GM18870 (cell line): ENCODE results near the gene TMEM253.

ENCODE experiments used
- ATAC-seq: cut with Tn5 transposase; IDR thresholded peaks from one replicate; pipeline ENCODE4 v1.9.1; 2021; ENCODE audit warnings: moderate library complexity; ENCODE audit not compliant: unreplicated experiment

TMEM253 gene

DNA sequence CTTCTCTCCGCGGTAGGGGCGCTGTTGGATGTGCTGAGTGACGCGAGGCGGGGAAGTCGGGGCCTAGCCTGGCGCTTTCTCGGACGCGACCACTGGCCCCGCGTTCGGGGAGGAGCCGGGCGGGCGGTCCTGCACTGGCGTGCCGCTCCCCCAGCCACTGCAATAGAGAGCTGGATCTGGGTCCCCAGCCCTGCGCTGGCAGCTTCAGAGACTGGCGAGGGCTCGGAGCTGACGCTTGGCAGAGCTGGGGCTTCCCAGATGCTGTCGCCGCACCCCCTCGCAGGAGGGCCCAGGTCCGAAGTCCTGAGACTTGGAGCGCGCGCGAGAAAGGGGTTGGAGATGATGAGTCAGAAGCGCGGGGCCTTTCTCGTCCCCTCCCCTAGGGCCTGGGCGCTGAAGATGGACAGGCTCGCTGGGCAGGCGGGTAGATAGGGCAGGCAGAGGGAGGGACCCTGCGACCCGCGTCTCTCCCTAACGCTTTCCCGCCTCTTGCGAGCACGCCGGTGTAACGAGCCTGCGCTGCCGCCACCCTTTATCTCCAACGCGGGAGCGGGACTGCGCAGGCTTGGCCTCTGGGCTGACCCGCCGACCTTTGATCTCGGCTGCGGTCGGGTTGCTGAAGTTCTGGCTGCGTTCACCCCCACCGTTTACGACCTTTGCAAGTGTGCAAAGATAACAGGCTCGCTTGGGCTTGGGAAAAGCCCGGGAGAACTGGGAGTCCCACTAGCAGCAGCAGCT, 3.0 kb downstream of the TMEM253 start:
- ATAC-seq, result peak; percentile 86

DNA sequence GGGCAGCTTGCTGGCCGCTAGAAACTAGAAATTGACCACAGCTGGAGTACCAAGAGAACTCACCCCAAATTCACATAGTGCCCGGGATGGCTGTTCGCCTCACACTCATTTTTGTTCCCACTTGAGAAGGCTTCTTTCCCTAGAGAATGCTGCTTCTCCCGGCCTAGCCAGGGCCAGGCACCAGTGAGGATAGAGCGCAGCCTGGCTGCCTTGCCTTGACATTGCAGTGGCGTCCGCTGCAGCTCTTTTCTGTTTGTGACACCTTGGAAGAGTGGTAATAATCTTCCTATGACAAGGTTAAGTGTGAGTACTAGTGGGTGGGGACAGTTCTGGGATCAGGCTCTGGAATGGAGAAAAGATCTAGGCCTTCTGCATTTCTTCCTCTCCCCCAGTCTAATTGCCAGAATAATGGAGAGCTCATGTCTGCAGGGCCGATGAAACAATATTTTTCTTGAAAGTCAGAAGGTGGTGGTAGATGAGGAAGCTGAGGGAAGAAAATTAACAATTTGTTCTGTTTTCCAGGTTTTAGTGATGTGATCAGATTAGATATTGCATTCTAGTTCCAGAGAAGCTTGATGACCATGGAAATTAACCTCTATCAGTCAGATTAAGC, 3.7 kb downstream of the TMEM253 start:
- ATAC-seq, result peak; percentile 21

- no peak for ATAC-seq
Observed at GRCh38 chr14:21105095-21105494, 4.2 kb downstream of the TMEM253 start.

DNA sequence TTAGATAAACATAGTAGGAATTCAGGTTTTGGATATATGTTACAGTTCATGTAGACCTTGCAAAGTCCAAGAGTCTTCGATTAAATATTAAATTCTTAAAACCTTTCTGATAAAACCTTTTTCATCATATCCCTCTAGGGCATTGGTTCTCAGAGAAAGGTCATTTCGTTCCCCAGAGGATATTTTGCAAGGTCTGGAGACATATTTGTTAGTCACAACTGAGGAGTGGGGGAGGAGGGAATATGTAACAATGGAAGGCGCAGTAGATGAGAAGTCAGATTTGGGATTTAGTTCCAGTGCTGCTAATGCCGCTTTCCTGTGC, 5.3 kb downstream of the TMEM253 start:
- ATAC-seq, result no peak

DNA sequence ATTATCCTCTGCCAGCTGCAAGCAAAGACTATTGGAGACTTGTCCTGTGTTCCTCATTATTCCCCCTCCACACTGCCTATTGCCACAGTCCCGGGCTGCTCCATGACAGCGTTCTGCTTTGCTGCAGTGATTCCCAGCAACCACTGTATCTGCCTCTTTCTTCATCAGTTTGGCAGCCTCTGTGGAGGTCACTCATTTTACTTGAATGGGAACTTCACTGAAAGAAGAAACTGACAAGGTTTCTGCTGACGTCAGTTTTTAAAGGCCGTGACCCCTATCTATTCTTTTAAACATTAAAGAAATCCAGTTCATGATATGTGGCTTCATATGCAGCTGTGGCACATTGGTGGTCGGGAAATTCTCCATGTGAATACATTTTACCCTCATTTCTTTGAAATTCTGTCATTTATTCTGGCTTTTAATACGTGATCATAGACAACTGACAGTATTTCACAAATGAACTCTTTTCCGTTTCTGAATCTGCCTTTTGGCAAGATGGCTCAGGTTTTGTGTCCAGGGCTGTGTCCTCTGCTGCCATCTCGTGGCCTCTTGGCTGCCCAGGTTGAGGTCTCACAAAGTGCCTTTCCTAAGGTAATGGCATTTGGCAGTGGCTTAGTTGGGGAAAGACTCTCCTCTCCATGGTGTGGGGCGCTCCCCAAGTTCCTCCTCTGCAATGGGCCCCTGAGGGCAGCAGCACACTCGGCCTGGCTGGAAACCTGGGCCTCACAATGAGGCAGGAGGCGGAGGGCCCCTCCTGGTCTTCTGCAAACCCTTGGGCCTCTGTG, 5.8 kb downstream of the TMEM253 start:
- ATAC-seq, result no peak

GRCh38 chr14:21107283-21107800, 6.5 kb downstream of the TMEM253 start:
- ATAC-seq, result no peak

GRCh38 chr14:21108791-21109190, 7.9 kb downstream of the TMEM253 start:
- ATAC-seq, result no peak

DNA sequence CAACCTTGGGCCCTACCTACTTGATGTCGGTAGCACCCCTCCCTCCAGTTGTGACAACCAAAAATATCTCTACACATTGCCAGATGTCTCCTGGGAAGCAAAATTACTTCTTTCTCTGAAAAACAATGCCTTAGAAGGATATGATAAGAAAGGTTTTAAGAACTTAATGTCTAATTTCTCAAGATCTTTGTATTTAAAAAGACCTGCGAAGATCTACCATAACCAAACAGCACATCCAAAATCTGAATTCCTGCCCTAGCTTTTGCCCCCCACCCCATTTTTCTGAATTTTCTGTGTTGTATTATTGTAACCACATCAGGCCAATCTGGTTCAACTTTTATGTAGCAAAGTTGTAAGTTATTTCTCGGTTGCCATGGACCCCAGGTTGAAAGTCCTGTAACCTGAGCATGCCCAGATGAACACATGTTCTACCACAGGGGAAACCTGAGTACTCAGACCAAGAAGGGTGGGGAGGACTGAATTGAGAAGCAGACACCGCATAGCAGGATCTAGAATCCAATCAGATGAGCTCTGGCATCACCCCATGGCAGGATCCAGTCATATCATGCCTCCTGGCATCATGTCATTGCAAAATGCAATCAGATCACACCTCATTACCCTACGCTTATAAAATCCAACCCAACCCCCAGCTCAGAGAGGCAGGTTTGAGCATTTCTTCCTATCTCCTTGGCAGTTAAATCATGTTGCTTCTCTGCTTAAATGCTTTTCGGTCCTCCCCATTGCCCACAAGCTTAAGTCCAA, 8.7 kb downstream of the TMEM253 start:
- ATAC-seq, result peak; percentile 73

DNA sequence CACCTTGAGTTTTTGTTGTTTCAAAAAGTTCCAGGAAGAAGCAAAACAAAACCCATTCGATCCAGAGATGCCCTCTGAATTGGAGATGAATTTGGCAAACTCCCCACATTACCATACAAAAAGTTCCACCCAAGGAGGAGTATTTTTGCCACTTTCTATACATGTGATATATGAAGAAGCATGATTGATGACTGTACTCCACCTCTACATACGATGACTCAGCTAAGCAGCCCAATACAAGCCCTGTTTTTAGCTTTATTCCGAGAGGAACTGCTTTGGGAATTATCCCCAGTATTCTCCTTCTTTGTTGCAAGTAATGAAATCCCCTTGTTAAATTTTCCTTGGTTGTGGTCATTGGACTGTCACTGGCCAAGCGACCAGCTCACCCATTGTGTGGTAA, 11.4 kb downstream of the TMEM253 start:
- no peak for ATAC-seq

GRCh38 chr14:21113369-21113768, 12.5 kb downstream of the TMEM253 start:
- no peak for ATAC-seq

- ATAC-seq, result no peak
Observed at GRCh38 chr14:21118933-21119332, 18.1 kb downstream of the TMEM253 start.

- no peak for ATAC-seq
Observed at GRCh38 chr14:21120686-21121085, 19.8 kb downstream of the TMEM253 start.

DNA sequence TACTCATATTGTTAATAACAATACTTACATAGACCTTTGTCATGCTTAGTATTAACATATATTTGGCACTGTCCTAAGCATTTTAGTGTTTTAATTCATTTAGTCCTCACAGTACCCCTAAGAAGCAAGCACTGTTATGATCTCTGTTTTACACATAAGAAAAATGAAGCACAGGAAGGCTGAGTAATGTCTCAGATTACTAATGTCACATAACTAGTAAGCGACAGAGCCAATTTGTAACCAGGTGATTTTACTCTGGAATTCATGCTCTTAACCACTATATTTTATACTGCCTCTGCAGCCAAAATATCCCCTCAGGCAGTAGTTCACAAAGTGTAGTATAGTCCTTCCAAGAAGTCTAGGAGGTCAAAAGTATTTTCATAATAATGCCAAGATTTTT, 20.3 kb downstream of the TMEM253 start:
- no peak for ATAC-seq

DNA sequence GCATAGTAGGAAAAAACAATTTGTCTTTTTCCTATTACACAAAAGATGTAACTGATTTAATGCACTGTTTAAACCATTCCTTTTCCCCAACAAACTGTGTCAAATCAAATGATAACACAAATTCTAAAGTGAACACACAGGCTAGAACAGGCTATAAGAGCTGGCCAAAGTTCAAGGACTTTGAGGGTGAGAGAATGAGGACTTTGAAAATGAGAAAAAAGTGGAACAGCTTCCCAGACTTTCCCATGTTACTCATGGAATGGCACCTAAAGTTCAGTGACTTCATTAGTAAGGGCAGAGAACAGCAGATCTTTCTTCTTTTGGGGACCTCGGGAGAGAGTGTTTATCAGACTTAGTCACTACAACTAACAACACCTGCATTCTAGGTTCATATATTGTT, 22.6 kb downstream of the TMEM253 start:
- ATAC-seq, result no peak

DNA sequence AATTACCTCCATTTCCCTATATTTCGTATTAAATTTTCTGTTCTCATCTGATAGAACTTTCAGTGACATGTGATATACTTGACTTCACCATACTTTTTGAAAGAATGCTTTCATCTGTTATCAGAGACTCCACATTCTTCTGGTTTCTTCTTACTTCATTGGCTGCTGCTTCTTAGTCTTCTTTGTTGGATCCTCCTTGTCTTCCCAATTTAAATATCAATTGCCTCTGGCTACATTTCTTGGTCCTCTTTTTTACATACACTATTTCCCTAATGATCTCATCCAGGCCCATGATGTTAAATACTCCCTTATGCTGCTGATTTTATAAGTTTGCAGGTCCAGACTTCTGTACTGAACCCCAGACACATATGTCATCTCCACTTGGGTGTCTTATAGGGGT, 33.0 kb downstream of the TMEM253 start:
- no peak for ATAC-seq

DNA sequence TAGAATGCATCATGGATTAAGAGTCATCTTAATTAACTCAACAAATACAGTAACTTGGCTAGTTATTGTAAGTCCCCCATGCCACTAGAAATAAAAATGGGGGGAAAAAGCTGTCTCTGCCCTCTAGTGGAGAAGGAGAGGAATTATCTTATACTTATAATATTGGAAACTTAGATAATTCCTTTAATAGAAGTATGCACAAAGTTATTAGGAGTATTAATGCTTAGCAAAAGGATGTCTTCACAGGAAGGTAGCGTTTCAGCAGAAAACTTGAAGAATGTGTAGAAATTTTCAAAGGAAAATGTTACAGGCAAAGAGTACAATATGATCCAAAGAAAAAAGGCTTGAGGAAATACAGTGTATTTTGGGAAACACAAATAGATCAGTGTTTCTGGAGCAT, 35.2 kb downstream of the TMEM253 start:
- ATAC-seq, result no peak

DNA sequence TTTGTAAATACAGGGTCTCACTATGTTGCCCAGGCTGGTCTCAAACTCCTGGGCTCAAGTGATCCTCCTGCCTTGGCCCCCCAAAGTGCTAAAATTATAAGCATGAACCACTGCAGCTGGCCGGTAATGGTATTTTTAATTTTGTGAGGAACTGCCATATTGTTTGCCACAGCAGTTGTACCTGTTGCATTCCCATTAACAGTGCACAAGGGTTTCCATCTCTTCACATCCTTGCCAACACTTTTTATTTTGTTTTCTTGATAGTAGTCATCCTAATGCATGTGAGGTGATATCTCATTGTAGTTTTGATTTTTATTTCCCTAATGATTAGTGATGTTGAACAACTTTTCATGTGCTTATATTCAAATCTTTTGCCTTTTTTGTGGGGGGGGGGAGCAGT, 41.5 kb downstream of the TMEM253 start:
- no peak for ATAC-seq

DNA sequence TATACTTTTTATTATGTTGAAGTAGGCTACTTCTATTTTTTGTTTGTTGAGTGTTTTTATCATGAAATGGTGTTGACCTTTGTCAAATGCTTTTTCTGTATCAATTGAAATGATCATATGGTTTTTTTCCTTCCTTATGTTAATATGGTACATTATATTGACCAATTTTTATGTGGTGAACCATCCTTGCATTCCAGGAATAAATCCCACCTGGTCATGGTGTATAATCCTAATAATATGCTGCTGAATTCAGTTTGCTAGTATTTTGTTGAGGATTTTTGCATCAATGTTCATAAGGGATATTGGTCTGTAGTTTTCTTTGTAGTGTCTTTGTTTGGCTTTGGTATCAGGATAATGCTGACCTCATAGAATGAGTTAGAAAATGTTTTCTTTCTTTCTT, 44.6 kb downstream of the TMEM253 start:
- ATAC-seq, result no peak

DNA sequence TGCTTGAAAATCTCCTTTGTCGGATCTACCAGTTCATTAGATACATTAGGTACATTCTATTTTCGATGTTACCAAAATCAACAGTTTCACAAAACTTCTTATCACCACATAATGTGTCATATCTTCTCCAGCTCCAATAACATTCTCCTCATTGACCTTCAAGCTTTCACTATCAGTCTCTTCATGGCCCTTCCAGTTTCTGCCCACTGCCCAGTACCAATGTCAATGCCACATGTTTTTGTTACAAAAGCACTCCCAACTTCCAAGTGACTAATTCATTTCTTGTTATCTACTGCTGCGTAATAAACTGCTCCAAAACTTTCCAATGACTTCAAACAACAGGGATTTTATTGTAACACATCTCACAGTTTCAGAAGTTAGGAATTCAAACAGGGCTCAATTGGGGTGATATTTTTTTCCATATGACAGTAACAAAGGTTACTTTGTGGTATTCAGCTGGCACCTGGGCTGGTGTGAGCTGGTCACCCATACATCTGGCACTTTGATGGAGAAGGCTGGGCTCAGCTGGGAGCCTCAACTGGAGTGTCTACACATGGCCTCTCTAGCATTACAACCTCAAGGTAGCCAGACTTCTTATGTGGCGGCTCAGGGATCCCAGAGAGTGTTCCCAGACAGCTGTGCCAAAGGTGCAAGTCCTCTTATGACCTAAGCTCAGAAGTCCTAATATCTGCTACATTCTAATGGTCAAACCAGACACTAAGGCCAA, 48.9 kb downstream of the TMEM253 start:
- no peak for ATAC-seq
